Lower leg skin (tissue), 4 donors: ENCODE measurements around the gene JUNB. TPM values are rescaled to one million over a fixed set of nuclear protein-coding genes. Genes with fewer than 3 reads are reported as not detected.

Source experiments
- DNase-seq, 2 donors: peaks; one replicate each; pipeline ENCODE4 v3.0.0-alpha.2; 2019; ENCODE audit warnings: low spot score in 2 of 2
- H3K4me3 ChIP-seq: fragments of 200-600 bp; sonication (generic); 2 replicates; pipeline ENCODE4 v1.5.1; 2017; ENCODE audit warnings: mild to moderate bottlenecking, low read depth; ENCODE audit not compliant: poor library complexity, severe bottlenecking
- POLR2A ChIP-seq, 2 donors: fragments of 450-650 bp; IDR thresholded peaks; one replicate each; pipeline ENCODE4 v1.6.1; 2016 to 2017; ENCODE audit warnings: antibody characterized with exemption in 2 of 2, mild to moderate bottlenecking in 1 of 2, moderate library complexity in 1 of 2
- WGBS, 2 donors: methylation state at CpG; one replicate each; pipeline ENCODE4 v1.1.5; 2018; 5-methylcytosine and 5-hydroxymethylcytosine counted together
- intact Hi-C: fragments of 100-400 bp; cut with DNase I; formaldehyde crosslinking; loops from one replicate; pipeline ENCODE4 v1.15.0; 2023; ENCODE audit warnings: low total_unique reads
- total RNA-seq, 4 donors: library from RNA; depleted of rRNA; stranded (reverse); fragments of >200 nt; gene quantifications; one replicate each; pipeline ENCODE4 v1.1.0, GENCODE V29; 2016
- TF ChIP-seq, protein P1 (sequence below), 3 donors: fragments of 450-650 bp; IDR thresholded peaks; one replicate each; pipeline ENCODE4 v1.5.1; 2016; ENCODE audit warnings: antibody characterized with exemption in 3 of 3, mild to moderate bottlenecking in 3 of 3, moderate library complexity in 2 of 3

Gene JUNB
- total RNA-seq, 4 donors from 2014 or later: 608 to 1,091 (median 870) TPM

GRCh38 chr19:12782424-12783290 is 8.6 kb upstream of the JUNB start:
- WGBS, 2 donors: 1% methylated on average over 63 to 77 of the region's 88 CpGs
- intact Hi-C loops: no loop called here

DNA sequence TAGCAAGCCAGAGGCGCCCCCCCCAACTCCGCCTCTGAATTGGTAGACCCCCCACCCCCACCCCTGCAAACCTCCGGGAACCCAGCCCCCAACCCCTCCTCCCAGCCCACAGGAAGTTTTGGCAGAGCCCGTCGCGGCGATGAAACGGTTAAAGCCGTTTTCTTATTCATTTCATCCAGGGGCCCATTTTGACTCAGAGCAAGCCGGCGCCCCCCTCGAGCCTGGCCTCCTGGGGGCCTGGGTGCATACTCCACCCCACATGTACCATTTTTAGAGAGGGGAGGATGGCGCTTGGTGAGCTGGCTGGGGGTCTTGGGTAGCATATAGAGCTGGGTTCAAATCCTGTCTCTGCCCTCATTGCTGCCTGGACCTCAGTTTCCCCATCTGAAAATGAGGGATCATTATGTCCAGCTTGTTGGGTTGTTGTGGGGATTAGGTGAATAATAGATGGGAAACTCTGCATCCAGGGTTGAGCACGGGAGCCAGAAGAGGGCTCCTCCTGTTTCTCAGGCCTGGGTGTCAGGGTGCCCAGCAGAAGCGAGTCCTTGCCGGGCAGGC is 7.9 kb upstream of the JUNB start:
- TF ChIP-seq, protein P1, sequence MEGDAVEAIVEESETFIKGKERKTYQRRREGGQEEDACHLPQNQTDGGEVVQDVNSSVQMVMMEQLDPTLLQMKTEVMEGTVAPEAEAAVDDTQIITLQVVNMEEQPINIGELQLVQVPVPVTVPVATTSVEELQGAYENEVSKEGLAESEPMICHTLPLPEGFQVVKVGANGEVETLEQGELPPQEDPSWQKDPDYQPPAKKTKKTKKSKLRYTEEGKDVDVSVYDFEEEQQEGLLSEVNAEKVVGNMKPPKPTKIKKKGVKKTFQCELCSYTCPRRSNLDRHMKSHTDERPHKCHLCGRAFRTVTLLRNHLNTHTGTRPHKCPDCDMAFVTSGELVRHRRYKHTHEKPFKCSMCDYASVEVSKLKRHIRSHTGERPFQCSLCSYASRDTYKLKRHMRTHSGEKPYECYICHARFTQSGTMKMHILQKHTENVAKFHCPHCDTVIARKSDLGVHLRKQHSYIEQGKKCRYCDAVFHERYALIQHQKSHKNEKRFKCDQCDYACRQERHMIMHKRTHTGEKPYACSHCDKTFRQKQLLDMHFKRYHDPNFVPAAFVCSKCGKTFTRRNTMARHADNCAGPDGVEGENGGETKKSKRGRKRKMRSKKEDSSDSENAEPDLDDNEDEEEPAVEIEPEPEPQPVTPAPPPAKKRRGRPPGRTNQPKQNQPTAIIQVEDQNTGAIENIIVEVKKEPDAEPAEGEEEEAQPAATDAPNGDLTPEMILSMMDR (IDR thresholded peaks at IDR 0.05): no peak
- no peak for TF ChIP-seq POLR2A (IDR thresholded peaks at IDR 0.05)
- no peak for DNase-seq
- H3K4me3 ChIP-seq: no peak overlapping the region
- WGBS, 2 donors: 6 to 10% methylated on average over 14 to 15 of the region's 16 CpGs
- intact Hi-C loops: no loop called here

More at GRCh38 chr19:12782424-12783290, 8.6 kb upstream of the JUNB start:
- no peak overlapping the region for H3K4me3 ChIP-seq
- TF ChIP-seq, protein P1 (IDR thresholded peaks at IDR 0.05): no peak
- no peak for TF ChIP-seq POLR2A (IDR thresholded peaks at IDR 0.05)
- DNase-seq: peak; percentile 80 to 96

DNA sequence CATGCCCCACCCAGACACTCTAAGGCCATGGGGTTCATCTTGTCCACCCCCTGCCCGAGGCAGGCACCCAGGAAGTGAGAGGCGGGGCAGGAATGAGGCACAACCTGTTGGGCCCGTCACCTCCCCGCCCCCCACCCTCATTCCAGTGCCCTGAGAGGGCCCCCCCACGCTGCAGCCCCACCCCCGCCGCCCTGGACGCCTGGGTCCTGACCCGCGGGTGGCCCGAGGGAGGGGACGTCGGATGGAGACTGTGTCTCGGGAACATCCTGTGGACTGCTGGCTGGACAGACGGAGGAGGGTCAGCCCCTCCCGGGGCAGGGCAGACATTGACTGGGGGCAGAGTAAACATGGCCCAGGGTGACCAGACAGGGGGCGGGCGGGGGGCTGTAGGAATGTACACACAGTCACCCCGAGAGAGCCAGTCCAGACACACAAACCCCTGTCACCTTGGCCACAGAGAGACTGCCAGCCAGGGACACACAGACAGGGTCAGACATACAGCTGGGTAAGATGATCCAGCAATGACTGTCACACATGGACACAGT is 7.4 kb upstream of the JUNB start:
- intact Hi-C loops: no loop called here
- peak in 1 of 2 donors; percentile 58 for DNase-seq
- no peak overlapping the region for H3K4me3 ChIP-seq
- TF ChIP-seq, protein P1 (IDR thresholded peaks at IDR 0.05): no peak
- TF ChIP-seq POLR2A (IDR thresholded peaks at IDR 0.05): no peak
- WGBS, 2 donors: 4 to 15% methylated on average over 4 to 7 of the region's 19 CpGs

DNA sequence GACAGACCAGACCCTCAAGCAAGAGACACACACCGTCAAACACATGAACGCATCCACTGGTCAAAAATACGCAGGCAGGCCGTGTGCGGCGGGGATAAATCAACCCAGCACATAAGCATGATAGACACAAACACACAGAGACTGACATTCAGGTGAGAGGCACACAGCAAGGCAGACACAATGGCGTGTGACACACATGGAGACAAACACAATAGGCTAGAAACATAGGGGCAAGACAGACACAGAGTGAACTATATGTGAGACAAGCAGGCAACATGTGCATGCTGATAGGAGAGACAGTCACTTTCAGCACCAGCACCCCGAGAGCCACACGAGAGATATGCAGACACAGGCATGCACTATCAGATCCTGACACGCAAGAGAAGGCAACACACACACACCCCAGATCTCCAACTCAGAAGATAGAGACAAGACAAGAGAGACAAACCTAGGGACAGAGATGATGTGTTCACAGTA is 6.9 kb upstream of the JUNB start:
- H3K4me3 ChIP-seq: no peak overlapping the region
- intact Hi-C loops: no loop called here
- TF ChIP-seq, protein P1 (IDR thresholded peaks at IDR 0.05): no peak
- TF ChIP-seq POLR2A (IDR thresholded peaks at IDR 0.05): no peak
- 20 to 47% methylated on average over 10 of the region's 10 CpGs for WGBS, 2 donors
- no peak for DNase-seq

DNA sequence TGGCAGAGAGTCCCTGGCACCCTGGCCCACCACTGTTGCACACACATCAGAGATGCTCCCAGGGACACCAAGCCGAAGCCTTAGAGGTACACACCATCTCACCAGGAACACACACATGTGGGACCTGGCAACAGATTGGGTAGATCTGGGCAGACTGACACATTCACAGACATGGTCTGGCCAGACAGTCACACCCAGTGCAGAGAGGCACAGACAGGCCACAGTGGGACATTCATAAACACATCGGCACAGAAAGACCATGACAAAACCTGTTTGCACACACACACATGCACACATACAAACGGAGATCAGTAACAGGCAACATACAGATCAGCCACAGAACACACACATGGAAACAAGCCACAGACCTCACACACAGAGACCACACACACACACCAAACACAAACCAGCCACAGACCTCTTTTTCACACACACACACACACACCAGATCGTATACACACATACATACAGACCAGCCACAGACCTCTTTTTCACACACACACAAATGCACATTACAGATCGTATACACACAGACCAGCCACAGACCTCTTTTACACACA is 6.3 kb upstream of the JUNB start:
- 28 to 31% methylated on average over 5 of the region's 5 CpGs for WGBS, 2 donors
- TF ChIP-seq, protein P1 (IDR thresholded peaks at IDR 0.05): peak in 1 of 3 donors; percentile 6
- no peak for TF ChIP-seq POLR2A (IDR thresholded peaks at IDR 0.05)
- intact Hi-C loops: no loop called here
- peak in 1 of 2 donors; percentile 27 for DNase-seq
- no peak overlapping the region for H3K4me3 ChIP-seq
